ENCODE results near the gene KCNJ9. TPM values are rescaled to one million over a fixed set of nuclear protein-coding genes. Genes with fewer than 3 reads are reported as not detected.
"Not testable (repeated sequence)": the region's sequence is repeated elsewhere in the genome, so short reads cannot be mapped to it uniquely, and the experiment has no call there.

The KCNJ9 gene
- polyA plus RNA-seq, 3 donors = not detected

DNA sequence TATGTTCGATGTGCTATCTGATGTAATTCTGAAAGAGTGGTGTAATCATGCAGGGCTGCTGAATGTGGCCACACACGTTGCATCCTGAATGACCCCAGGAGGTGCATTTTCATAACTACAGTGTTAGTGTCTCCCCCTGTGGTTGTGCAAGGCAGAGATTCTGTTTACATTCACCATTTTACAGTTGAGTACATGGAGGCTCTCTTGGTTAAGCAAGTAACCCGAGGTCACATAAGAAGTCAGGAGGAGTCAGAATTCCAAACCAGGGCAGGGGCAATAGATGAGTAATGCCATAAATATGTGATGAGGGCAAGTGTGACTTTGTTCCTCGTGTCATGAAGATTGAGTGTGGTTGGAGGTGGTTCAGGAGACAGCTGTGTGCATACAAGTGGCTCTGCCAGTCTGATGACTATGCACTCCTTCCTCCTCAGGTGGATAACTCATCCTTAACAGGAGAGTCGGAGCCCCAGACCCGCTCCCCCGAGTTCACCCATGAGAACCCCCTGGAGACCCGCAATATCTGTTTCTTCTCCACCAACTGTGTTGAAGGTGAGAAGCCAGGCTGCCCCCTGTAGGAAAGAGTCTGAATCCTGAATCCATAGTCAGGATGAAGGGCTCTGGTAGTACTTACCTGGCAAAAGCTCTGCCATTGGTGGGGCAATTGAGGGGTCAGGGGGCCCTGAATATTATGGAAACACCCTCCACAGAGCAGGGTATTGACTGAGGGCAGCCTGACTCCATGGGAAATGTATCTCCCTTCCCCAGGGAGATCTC, 43.6 kb downstream of the KCNJ9 start:
- Mint-ChIP-seq H3K4me1 (no peaks in the 10 kb centered on the region), H3K27me3 (ENCODE audit: low read depth in 3 of 3) (peaks cover 3 to 7% (median 4%) of the 10 kb centered on the region in 3 donors), H3K4me3 (no peak overlapping the region), H3K27ac (no peak overlapping the region), H3K9me3 (peaks cover 0 to 2% (median 0%) of the 10 kb centered on the region in 7 donors), H3K36me3 (no peaks in the 10 kb centered on the region)
- Histone ChIP-seq H3K27ac (ENCODE audit: low read depth in 1 of 2, low read length in 2 of 2) (no peak overlapping the region), H3K36me3 (replicated peaks in 1 of 2; ENCODE audit: control insufficient read depth in 1 of 2, insufficient read depth in 2 of 2, low read length in 2 of 2) (no peaks in the 10 kb centered on the region), H3K4me1 (ENCODE audit: control insufficient read depth in 1 of 2, insufficient read depth in 2 of 2, low read length in 2 of 2) (no peaks in the 10 kb centered on the region), H4K20me1 (ENCODE audit: insufficient read depth, low read length) (no peaks in the 10 kb centered on the region), H3K4me3 (replicated peaks in 1 of 3; ENCODE audit: low read depth in 2 of 3, low read length in 3 of 3) (no peak overlapping the region), H2AFZ (ENCODE audit: insufficient read depth, low read depth, low read length, poor library complexity, severe bottlenecking) (no peak overlapping the region), H3K27me3 (ENCODE audit: control insufficient read depth in 2 of 2, insufficient read depth in 2 of 2, low read length in 2 of 2) (no peaks in the 10 kb centered on the region), H3K9ac (ENCODE audit: insufficient read depth, low read length, poor library complexity, severe bottlenecking) (no peak overlapping the region), H3K9me3 (replicated peaks in 1 of 2; ENCODE audit: control insufficient read depth in 1 of 2, insufficient read depth in 1 of 2, low read length in 2 of 2) (no peaks in the 10 kb centered on the region), H3K4me2 (replicated peaks; ENCODE audit: extremely low read depth, low read length, poor library complexity, severe bottlenecking) (no peak overlapping the region), H3K79me2 (ENCODE audit: insufficient read depth, low read length) (no peaks in the 10 kb centered on the region)
- DNase-seq = no peak
- TF ChIP-seq, protein P1, sequence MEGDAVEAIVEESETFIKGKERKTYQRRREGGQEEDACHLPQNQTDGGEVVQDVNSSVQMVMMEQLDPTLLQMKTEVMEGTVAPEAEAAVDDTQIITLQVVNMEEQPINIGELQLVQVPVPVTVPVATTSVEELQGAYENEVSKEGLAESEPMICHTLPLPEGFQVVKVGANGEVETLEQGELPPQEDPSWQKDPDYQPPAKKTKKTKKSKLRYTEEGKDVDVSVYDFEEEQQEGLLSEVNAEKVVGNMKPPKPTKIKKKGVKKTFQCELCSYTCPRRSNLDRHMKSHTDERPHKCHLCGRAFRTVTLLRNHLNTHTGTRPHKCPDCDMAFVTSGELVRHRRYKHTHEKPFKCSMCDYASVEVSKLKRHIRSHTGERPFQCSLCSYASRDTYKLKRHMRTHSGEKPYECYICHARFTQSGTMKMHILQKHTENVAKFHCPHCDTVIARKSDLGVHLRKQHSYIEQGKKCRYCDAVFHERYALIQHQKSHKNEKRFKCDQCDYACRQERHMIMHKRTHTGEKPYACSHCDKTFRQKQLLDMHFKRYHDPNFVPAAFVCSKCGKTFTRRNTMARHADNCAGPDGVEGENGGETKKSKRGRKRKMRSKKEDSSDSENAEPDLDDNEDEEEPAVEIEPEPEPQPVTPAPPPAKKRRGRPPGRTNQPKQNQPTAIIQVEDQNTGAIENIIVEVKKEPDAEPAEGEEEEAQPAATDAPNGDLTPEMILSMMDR (IDR thresholded peaks at IDR 0.05) = no peak
- intact Hi-C loops (cut with micrococcal nuclease) = no loop called here
- WGBS (ENCODE audit: insufficient coverage) = no CpG with 5 or more reads among the region's 8 CpGs

DNA sequence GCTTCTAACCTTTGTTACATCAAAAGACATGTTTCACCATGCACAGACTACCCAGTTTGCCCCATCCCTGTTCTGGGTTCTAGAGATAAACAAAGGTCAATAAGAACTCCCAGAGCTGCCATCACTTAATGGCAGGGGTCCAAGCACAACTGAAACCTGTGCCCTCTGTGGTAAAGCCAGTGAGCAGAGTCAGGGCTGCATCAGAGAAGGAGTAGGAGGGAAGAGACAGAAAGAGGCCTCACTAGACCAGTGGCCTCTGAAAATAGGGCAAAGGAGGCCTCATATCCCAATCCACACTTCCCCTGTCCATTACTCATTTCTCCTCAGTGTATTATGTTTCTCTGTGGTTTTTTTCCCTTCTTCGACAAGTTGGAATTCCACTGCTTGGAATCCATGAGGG, 44.4 kb downstream of the KCNJ9 start:
- TF ChIP-seq, protein P1 (IDR thresholded peaks at IDR 0.05) = no peak
- Histone ChIP-seq H3K27ac (ENCODE audit: low read depth in 1 of 2, low read length in 2 of 2) (no peak overlapping the region), H3K36me3 (replicated peaks in 1 of 2; ENCODE audit: control insufficient read depth in 1 of 2, insufficient read depth in 2 of 2, low read length in 2 of 2) (no peaks in the 10 kb centered on the region), H3K4me1 (ENCODE audit: control insufficient read depth in 1 of 2, insufficient read depth in 2 of 2, low read length in 2 of 2) (no peaks in the 10 kb centered on the region), H3K4me3 (replicated peaks in 1 of 3; ENCODE audit: low read depth in 2 of 3, low read length in 3 of 3) (no peak overlapping the region), H3K79me2 (ENCODE audit: insufficient read depth, low read length) (no peaks in the 10 kb centered on the region), H2AFZ (ENCODE audit: insufficient read depth, low read depth, low read length, poor library complexity, severe bottlenecking) (no peak overlapping the region), H4K20me1 (ENCODE audit: insufficient read depth, low read length) (no peaks in the 10 kb centered on the region), H3K27me3 (ENCODE audit: control insufficient read depth in 2 of 2, insufficient read depth in 2 of 2, low read length in 2 of 2) (no peaks in the 10 kb centered on the region), H3K9me3 (replicated peaks in 1 of 2; ENCODE audit: control insufficient read depth in 1 of 2, insufficient read depth in 1 of 2, low read length in 2 of 2) (no peaks in the 10 kb centered on the region), H3K4me2 (replicated peaks; ENCODE audit: extremely low read depth, low read length, poor library complexity, severe bottlenecking) (no peak overlapping the region), H3K9ac (ENCODE audit: insufficient read depth, low read length, poor library complexity, severe bottlenecking) (no peak overlapping the region)
- no peak overlapping the region for H3K4me3 Mint-ChIP-seq
- WGBS (ENCODE audit: insufficient coverage) = no CpG with 5 or more reads among the region's 1 CpG
- DNase-seq = no peak
- peaks cover 3 to 8% (median 5%) of the 10 kb centered on the region in 3 donors for H3K27me3 Mint-ChIP-seq (ENCODE audit: low read depth in 3 of 3)
- H3K36me3 Mint-ChIP-seq = no peaks in the 10 kb centered on the region
- peaks cover 0 to 2% (median 0%) of the 10 kb centered on the region in 7 donors for H3K9me3 Mint-ChIP-seq
- no peaks in the 10 kb centered on the region for H3K4me1 Mint-ChIP-seq
- intact Hi-C loops (cut with micrococcal nuclease) = no loop called here
- H3K27ac Mint-ChIP-seq = no peak overlapping the region

DNA sequence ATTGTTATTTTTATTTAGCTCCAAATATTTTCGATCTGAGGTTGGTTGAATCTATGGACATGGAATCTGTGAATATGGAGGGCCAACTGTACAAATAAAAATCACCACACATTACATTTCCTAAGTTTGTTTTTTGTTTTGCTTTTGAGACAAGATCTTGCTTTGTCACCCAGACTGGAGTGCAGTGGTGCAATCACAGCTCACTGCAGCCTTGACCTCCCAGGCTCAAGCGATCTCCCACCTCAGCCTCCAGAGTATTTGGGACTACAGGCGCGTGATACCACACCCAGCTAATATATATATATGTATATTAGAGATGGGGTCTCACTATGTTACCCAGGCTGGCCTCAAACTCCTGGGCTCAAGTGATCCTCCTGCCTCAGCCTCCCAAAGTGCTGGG, 45.0 kb downstream of the KCNJ9 start:
- H3K27me3 Mint-ChIP-seq (ENCODE audit: low read depth in 3 of 3); H2AFZ ChIP-seq (ENCODE audit: insufficient read depth, low read depth, low read length, poor library complexity, severe bottlenecking); H3K36me3 ChIP-seq (replicated peaks in 1 of 2; ENCODE audit: control insufficient read depth in 1 of 2, insufficient read depth in 2 of 2, low read length in 2 of 2); intact Hi-C loops (cut with micrococcal nuclease); H3K4me2 ChIP-seq (replicated peaks; ENCODE audit: extremely low read depth, low read length, poor library complexity, severe bottlenecking); H3K79me2 ChIP-seq (ENCODE audit: insufficient read depth, low read length); H3K9me3 Mint-ChIP-seq; H3K27ac Mint-ChIP-seq; H3K9me3 ChIP-seq (replicated peaks in 1 of 2; ENCODE audit: control insufficient read depth in 1 of 2, insufficient read depth in 1 of 2, low read length in 2 of 2); H3K36me3 Mint-ChIP-seq; H3K27me3 ChIP-seq (ENCODE audit: control insufficient read depth in 2 of 2, insufficient read depth in 2 of 2, low read length in 2 of 2); DNase-seq; H3K27ac ChIP-seq (ENCODE audit: low read depth in 1 of 2, low read length in 2 of 2); H4K20me1 ChIP-seq (ENCODE audit: insufficient read depth, low read length); H3K9ac ChIP-seq (ENCODE audit: insufficient read depth, low read length, poor library complexity, severe bottlenecking); H3K4me1 ChIP-seq (ENCODE audit: control insufficient read depth in 1 of 2, insufficient read depth in 2 of 2, low read length in 2 of 2); H3K4me3 Mint-ChIP-seq; H3K4me3 ChIP-seq (replicated peaks in 1 of 3; ENCODE audit: low read depth in 2 of 3, low read length in 3 of 3); H3K4me1 Mint-ChIP-seq: not testable (repeated sequence)
- WGBS (ENCODE audit: insufficient coverage) = no CpG with 5 or more reads among the region's 4 CpGs

Measured in CD14-positive monocyte (primary cell).